Measurements from ENCODE around the gene TNRC18. TPM values are rescaled to one million over a fixed set of nuclear protein-coding genes. Genes with fewer than 3 reads are reported as not detected.

The TNRC18 gene
- total RNA-seq, 6 experiments from 2014 or later, result 70.6 to 87.1 (median 79.9) TPM

DNA sequence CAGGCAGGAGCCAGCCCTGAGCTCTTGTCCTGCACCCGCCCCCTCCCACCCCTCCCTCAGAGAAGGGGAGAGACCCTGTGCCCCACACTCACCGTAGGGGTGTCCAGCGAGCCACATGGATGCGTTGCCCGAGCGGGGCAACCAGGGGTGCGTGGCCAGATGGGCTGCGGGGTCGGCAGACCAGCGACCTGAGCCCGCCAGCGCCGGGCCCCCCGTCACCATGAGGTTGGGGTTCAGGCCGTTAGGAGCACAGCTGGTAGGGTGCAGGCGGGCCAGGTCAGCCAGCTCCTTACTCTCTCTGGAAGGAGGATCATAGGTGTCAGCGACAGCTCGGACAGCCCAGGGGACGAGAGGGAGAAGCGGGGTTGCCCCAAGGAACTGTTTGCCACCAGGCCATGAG is 46.4 kb downstream of the TNRC18 start:
- TF ChIP-seq, protein P1, sequence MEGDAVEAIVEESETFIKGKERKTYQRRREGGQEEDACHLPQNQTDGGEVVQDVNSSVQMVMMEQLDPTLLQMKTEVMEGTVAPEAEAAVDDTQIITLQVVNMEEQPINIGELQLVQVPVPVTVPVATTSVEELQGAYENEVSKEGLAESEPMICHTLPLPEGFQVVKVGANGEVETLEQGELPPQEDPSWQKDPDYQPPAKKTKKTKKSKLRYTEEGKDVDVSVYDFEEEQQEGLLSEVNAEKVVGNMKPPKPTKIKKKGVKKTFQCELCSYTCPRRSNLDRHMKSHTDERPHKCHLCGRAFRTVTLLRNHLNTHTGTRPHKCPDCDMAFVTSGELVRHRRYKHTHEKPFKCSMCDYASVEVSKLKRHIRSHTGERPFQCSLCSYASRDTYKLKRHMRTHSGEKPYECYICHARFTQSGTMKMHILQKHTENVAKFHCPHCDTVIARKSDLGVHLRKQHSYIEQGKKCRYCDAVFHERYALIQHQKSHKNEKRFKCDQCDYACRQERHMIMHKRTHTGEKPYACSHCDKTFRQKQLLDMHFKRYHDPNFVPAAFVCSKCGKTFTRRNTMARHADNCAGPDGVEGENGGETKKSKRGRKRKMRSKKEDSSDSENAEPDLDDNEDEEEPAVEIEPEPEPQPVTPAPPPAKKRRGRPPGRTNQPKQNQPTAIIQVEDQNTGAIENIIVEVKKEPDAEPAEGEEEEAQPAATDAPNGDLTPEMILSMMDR (IDR thresholded peaks at IDR 0.05), result no peak
- Mint-ChIP-seq H3K4me1 (ENCODE audit: low read depth) (peaks cover 18% of the 10 kb centered on the region; the same call in 1 of the 2 replicates), H3K9me3 (no peaks in the 10 kb centered on the region), H3K4me3 (no peak overlapping the region), H3K27ac (no peak overlapping the region), H3K27me3 (ENCODE audit: insufficient read depth) (peaks cover 3% of the 10 kb centered on the region; the same call in 1 of the 2 replicates), H3K36me3 (ENCODE audit: low read depth) (peaks cover 10% of the 10 kb centered on the region)
- DNase-seq, result no peak

DNA sequence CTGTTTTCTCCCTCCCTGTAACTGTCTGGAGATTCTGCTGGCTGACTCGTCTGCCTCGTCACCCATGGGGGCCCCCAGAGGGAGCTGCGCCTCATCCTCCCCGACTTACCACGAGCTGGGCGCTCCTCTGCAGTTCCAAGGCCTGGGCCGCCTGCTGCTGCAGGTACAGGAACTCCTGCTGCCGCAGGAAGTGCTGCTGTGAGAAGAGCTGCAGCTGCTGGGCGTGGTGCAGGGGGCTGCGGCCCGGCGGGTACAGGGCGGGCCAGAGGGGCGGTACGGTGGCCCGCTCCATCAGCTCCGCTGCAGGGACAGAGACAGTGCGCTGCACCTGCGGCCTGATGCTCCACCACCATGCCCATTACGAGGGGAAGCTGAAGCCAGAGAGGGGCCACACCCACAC is 47.7 kb downstream of the TNRC18 start:
- H3K4me3 Mint-ChIP-seq, result no peak overlapping the region
- H3K9me3 Mint-ChIP-seq, result no peaks in the 10 kb centered on the region
- no peak for DNase-seq
- H3K36me3 Mint-ChIP-seq (ENCODE audit: low read depth), result peaks cover 10% of the 10 kb centered on the region
- TF ChIP-seq, protein P1 (IDR thresholded peaks at IDR 0.05), result no peak
- no peaks in the 10 kb centered on the region; the same call in 1 of the 2 replicates for H3K27me3 Mint-ChIP-seq (ENCODE audit: insufficient read depth)
- peak overlapping the region; percentile 16; the same call in 1 of the 2 replicates for H3K27ac Mint-ChIP-seq
- H3K4me1 Mint-ChIP-seq (ENCODE audit: low read depth), result peaks cover 8% of the 10 kb centered on the region; the same call in 1 of the 2 replicates

DNA sequence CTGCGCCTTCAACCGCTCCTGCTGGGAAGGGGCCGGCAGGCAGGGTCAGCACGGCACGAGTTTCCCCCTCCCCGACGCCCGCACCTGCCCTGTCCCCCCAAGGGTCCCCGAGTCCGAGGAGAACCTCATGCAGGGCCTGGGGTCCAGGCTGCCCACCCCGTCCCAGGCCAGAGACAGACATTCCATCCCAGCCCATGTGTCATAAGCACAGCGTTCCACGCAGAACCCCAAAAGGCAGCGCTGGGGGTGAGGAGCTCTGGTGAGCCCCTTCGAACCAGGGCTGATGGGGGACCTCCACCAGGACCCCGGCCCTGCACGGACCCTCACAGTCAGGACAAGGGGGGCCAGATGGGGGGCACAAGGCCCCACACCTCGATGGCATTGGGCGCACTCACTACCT is 49.2 kb downstream of the TNRC18 start:
- H3K4me3 Mint-ChIP-seq, result no peak overlapping the region
- peaks cover 10% of the 10 kb centered on the region for H3K4me1 Mint-ChIP-seq (ENCODE audit: low read depth)
- TF ChIP-seq, protein P1 (IDR thresholded peaks at IDR 0.05), result no peak
- H3K27me3 Mint-ChIP-seq (ENCODE audit: insufficient read depth), result no peaks in the 10 kb centered on the region; the same call in 1 of the 2 replicates
- H3K36me3 Mint-ChIP-seq (ENCODE audit: low read depth), result peaks cover 14% of the 10 kb centered on the region
- DNase-seq, result no peak
- H3K9me3 Mint-ChIP-seq, result no peaks in the 10 kb centered on the region
- H3K27ac Mint-ChIP-seq, result no peak overlapping the region

DNA sequence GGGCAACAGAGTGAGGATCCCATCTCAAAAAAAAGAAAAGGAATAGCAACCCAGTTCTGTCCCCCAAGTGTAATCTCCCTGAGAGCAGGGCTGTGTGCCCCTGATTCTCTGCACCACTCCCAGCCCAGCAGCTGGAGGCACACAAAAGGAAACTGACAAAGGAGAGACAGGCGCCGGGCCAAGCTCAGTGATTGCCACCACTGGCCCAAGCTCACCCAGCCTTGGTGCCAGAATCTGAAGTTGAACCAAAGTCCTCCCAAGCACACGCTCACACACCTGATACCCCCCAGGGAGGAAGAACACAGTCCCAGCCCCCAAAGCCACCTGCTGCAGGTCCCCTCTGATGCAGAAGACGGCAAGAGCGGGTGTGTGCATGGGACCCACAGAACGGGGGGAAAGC is 50.3 kb downstream of the TNRC18 start:
- H3K27ac Mint-ChIP-seq, result no peak overlapping the region
- peaks cover 17% of the 10 kb centered on the region for H3K36me3 Mint-ChIP-seq (ENCODE audit: low read depth)
- no peaks in the 10 kb centered on the region for H3K9me3 Mint-ChIP-seq
- TF ChIP-seq, protein P1 (IDR thresholded peaks at IDR 0.05), result no peak
- no peaks in the 10 kb centered on the region; the same call in none of the 2 replicates for H3K27me3 Mint-ChIP-seq (ENCODE audit: insufficient read depth)
- DNase-seq, result no peak
- no peak overlapping the region for H3K4me3 Mint-ChIP-seq
- peaks cover 11% of the 10 kb centered on the region for H3K4me1 Mint-ChIP-seq (ENCODE audit: low read depth)

DNA sequence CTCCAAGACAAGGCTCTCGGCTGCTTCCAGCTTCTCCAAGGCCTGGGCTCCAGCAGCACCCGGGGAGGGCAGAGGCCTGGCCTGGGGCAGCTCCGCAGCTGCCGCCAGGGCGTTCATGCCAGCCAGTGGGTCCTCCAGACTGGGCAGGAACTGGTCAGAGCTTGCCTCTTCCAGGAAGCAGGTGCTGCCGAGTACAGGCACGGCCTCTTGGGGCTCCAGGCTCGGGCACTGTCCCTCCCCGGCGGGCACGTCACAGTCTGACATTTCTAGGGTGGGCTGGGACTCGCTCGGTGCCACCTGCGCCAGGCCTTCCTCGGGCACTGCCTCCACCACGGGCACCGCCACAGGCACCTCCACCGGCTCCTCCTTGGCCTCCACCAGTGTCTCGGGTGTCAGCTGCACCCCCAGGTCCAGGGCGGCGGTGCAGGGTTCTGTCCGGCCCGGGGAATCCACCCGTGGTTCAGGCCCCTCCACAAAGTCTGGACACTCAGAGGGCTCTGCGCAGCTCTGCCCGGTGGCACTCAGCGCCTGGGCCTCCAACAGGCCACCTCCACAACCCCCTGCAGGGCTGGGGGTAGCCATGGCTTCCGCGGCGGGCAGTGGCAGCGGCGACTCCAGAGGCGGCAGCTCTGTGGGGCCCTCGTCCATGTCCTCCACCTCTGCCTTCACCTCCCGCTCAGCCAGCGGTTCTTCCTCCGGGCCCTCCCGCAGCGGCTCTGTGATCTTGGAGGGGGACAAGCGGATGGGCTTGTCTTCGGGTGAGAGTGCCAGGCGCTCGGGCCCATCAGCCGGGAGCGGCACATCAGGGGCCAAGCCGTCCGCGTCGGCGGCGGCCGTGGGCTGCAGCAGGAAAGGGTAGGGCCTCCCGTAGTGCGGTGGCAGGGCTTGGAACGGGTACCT is 52.9 kb downstream of the TNRC18 start:
- Mint-ChIP-seq H3K27me3 (ENCODE audit: insufficient read depth) (no peaks in the 10 kb centered on the region; the same call in none of the 2 replicates), H3K27ac (no peak overlapping the region), H3K4me1 (ENCODE audit: low read depth) (peaks cover 18% of the 10 kb centered on the region), H3K9me3 (no peaks in the 10 kb centered on the region), H3K4me3 (no peak overlapping the region), H3K36me3 (ENCODE audit: low read depth) (peaks cover 17% of the 10 kb centered on the region)
- TF ChIP-seq, protein P1 (IDR thresholded peaks at IDR 0.05), result no peak
- no peak for DNase-seq

All from HFFc6 (cell line).